HepG2 (cell line): Measurements from ENCODE around the gene MPV17L2. TPM values are rescaled to one million over a fixed set of nuclear protein-coding genes. Genes with fewer than 3 reads are reported as not detected.

Experiments
- HNRNPLL ChIP-seq: fragments of 200-400 bp; formaldehyde crosslinking; IDR thresholded peaks from 2 replicates; pipeline ENCODE4 v1.6.1; 2017; ENCODE audit warnings: mild to moderate bottlenecking, low read depth, low read length; ENCODE audit not compliant: poor library complexity, severe bottlenecking
- PAXIP1 ChIP-seq: sonication (generic); formaldehyde crosslinking; conservative IDR thresholded peaks from 2 replicates; pipeline ENCODE4 v1.4.0; 2020; ENCODE audit warnings: mild to moderate bottlenecking, missing genetic modification reagents, moderate library complexity
- REL ChIP-seq: sonication (generic); formaldehyde crosslinking; conservative IDR thresholded peaks from 2 replicates; pipeline ENCODE4 v1.8.0; 2022; ENCODE audit warnings: mild to moderate bottlenecking, missing genetic modification reagents, moderate library complexity
- RFXANK ChIP-seq: IDR thresholded peaks from 2 replicates; pipeline ENCODE4 v1.6.1; 2016
- SMAD1 ChIP-seq: sonication (generic); formaldehyde crosslinking; IDR thresholded peaks from 2 replicates; pipeline ENCODE4 v1.4.0; 2020; ENCODE audit warnings: missing genetic modification reagents, low read depth, mild to moderate bottlenecking, borderline replicate concordance
- SUZ12 ChIP-seq: fragments of 150-350 bp; IDR thresholded peaks from 2 replicates; pipeline ENCODE4 v1.6.1; 2014; ENCODE audit warnings: low read depth, low read length
- TGIF2 ChIP-seq: IDR thresholded peaks from 2 replicates; pipeline ENCODE4 v1.6.1; 2016; ENCODE audit warnings: control low read depth, missing compliant biosample characterization
- THAP9 ChIP-seq: sonication (generic); formaldehyde crosslinking; IDR thresholded peaks from 2 replicates; pipeline ENCODE4; 2020; ENCODE audit warnings: missing genetic modification reagents, mild to moderate bottlenecking, borderline replicate concordance
- ZNF143 ChIP-seq: sonication (generic); formaldehyde crosslinking; IDR thresholded peaks from 2 replicates; pipeline ENCODE4 v1.4.0; 2020; ENCODE audit warnings: missing genetic modification reagents
- ZNF329 ChIP-seq: sonication (generic); formaldehyde crosslinking; IDR thresholded peaks from 2 replicates; pipeline ENCODE4 v1.9.0; 2021; ENCODE audit warnings: low read depth, mild to moderate bottlenecking, missing genetic modification reagents
- ZNF333 ChIP-seq: sonication (generic); formaldehyde crosslinking; IDR thresholded peaks from 2 replicates; pipeline ENCODE4 v1.4.0; 2020; ENCODE audit warnings: mild to moderate bottlenecking, missing genetic modification reagents, borderline replicate concordance
- ZNF530 ChIP-seq: sonication (generic); formaldehyde crosslinking; IDR thresholded peaks from 2 replicates; pipeline ENCODE4 v1.5.0; 2020; ENCODE audit warnings: low read depth, mild to moderate bottlenecking, missing genetic modification reagents
- ZNF646 ChIP-seq: sonication (generic); formaldehyde crosslinking; IDR thresholded peaks from 2 replicates; pipeline ENCODE4 v1.9.0; 2021; ENCODE audit warnings: mild to moderate bottlenecking, missing genetic modification reagents
- ZNF703 ChIP-seq: sonication (generic); formaldehyde crosslinking; IDR thresholded peaks from 2 replicates; pipeline ENCODE4 v1.5.1; 2020; ENCODE audit warnings: missing genetic modification reagents, mild to moderate bottlenecking, moderate library complexity, borderline replicate concordance
- ZNF766 ChIP-seq: sonication (generic); formaldehyde crosslinking; IDR thresholded peaks from 2 replicates; pipeline ENCODE4 v1.5.0; 2020; ENCODE audit warnings: missing genetic modification reagents, borderline replicate concordance
- ZNF782 ChIP-seq: sonication (generic); formaldehyde crosslinking; IDR thresholded peaks from 2 replicates; pipeline ENCODE4 v1.4.0; 2020; ENCODE audit warnings: missing genetic modification reagents, mild to moderate bottlenecking, borderline replicate concordance
- polyA plus RNA-seq, 8 experiments: library from polyadenylated mRNA; depleted of rRNA in 3 of 8; stranded (reverse) in 7 of 8; unstranded in 1 of 8; fragments of >200 nt; fragmentation: Illumina TruSeq in 4 of 8; extraction: Trizol in 4 of 8; gene quantifications; 2 replicates each; pipeline versions ENCODE4 v1.2.1 to v1.2.3, GENCODE V29; 2011 to 2016; ENCODE audit warnings: low read depth in 4 of 8, missing spikeins in 1 of 8, mixed read lengths in 1 of 8; ENCODE audit not compliant: insufficient read depth in 1 of 8
- total RNA-seq, 5 experiments: library from RNA; depleted of rRNA; stranded (reverse); fragments of >200 nt; fragmentation: Illumina TruSeq; extraction: Trizol; gene quantifications; 2 replicates each; pipeline ENCODE4 v1.2.3, GENCODE V29; 2016; ENCODE audit warnings: low read depth in 1 of 5

The MPV17L2 gene
- total and polyA plus RNA-seq, 2 of the 13 experiments (the other 11 are each of a cell fraction or from before 2014, with no cell fraction given) = 13.6 to 16.7 TPM

GRCh38 chr19:18233224-18233825 lies 40.3 kb downstream of the MPV17L2 start (continued):
- TF ChIP-seq HNRNPLL (peak; percentile 37), THAP9 (CRISPR knock-in tag) (peak; percentile 72; the same call in 1 of the 2 replicates), ZNF766 (CRISPR knock-in tag) (0 out of 2 replicates have a peak, but pooled peaks have one; percentile 63), ZNF329 (CRISPR knock-in tag) (peak; percentile 89), ZNF703 (CRISPR knock-in tag) (0 out of 2 replicates have a peak, but pooled peaks have one; percentile 56), ZNF646 (CRISPR knock-in tag) (0 out of 2 replicates have a peak, but pooled peaks have one; percentile 42), ZNF143 (CRISPR knock-in tag) (no peak; the same call in 1 of the 2 replicates), SMAD1 (CRISPR knock-in tag) (peak; percentile 48; the same call in 1 of the 2 replicates), ZNF333 (peak; percentile 96; the same call in 1 of the 2 replicates), RFXANK (peak; percentile 70; the same call in 1 of the 2 replicates), ZNF530 (CRISPR knock-in tag) (peak; percentile 94), ZNF782 (CRISPR knock-in tag) (0 out of 2 replicates have a peak, but pooled peaks have one; percentile 30), REL (peak; percentile 82; the same call in 1 of the 2 replicates), PAXIP1 (0 out of 2 replicates have a peak, but pooled peaks have one; percentile 30), TGIF2 (CRISPR knock-in tag) (peak; percentile 93), SUZ12 (no peak)
